Ishikawa (cell line): ENCODE data around the gene HSPB7.
A peak's percentile ranks its signal among the peaks of the same experiment; 100 is the strongest.

Source experiments
- CEBPB ChIP-seq: IDR thresholded peaks from 2 replicates; pipeline ENCODE4 v1.6.1; 2012
- CREB1 ChIP-seq: IDR thresholded peaks from 2 replicates; pipeline ENCODE4 v1.6.1; 2012; ENCODE audit warnings: low read depth
- EGR1 ChIP-seq: IDR thresholded peaks from 2 replicates; pipeline ENCODE4 v1.6.1; 2012
- EP300 ChIP-seq: IDR thresholded peaks from 2 replicates; pipeline ENCODE4 v1.6.1; 2012; ENCODE audit warnings: borderline replicate concordance
- FOXM1 ChIP-seq: IDR thresholded peaks from 2 replicates; pipeline ENCODE4 v1.6.1; 2012; ENCODE audit warnings: low read depth, borderline replicate concordance
- MAX ChIP-seq: IDR thresholded peaks from 2 replicates; pipeline ENCODE4 v1.6.1; 2012
- NFIC ChIP-seq: IDR thresholded peaks from 2 replicates; pipeline ENCODE4 v1.6.1; 2012
- RAD21 ChIP-seq: IDR thresholded peaks from 2 replicates; pipeline ENCODE4 v1.6.1; 2012; ENCODE audit warnings: low read depth
- REST ChIP-seq: IDR thresholded peaks from 2 replicates; pipeline ENCODE4 v1.6.1; 2012; ENCODE audit warnings: low read depth, mild to moderate bottlenecking
- TAF1 ChIP-seq: IDR thresholded peaks from 2 replicates; pipeline ENCODE4 v1.6.1; 2012; ENCODE audit warnings: low read depth, mild to moderate bottlenecking
- TCF12 ChIP-seq: IDR thresholded peaks from 2 replicates; pipeline ENCODE4 v1.6.1; 2012; ENCODE audit warnings: low read depth
- TEAD4 ChIP-seq: IDR thresholded peaks from 2 replicates; pipeline ENCODE4 v1.6.1; 2012
- USF1 ChIP-seq: IDR thresholded peaks from 2 replicates; pipeline ENCODE4 v1.6.1; 2012
- YY1 ChIP-seq: IDR thresholded peaks from 2 replicates; pipeline ENCODE4 v1.6.1; 2012; ENCODE audit warnings: low read depth
- ZBTB7A ChIP-seq: IDR thresholded peaks from 2 replicates; pipeline ENCODE4 v1.6.1; 2012; ENCODE audit warnings: low read depth

The HSPB7 gene

GRCh38 chr1:16055613-16056520 is 38.0 kb upstream of the HSPB7 start:
- TF ChIP-seq MAX (no peak), USF1 (no peak), TAF1 (no peak), ZBTB7A (peak; percentile 56; the same call in 1 of the 2 replicates), TCF12 (no peak), RAD21 (peak; percentile 85), CEBPB (no peak), REST (no peak)

GRCh38 chr1:16054598-16055540 is 37.0 kb upstream of the HSPB7 start:
- TF ChIP-seq EP300 (no peak), TAF1 (no peak), CEBPB (no peak), CREB1 (no peak), YY1 (no peak), RAD21 (no peak), REST (no peak), ZBTB7A (no peak), TEAD4 (no peak), MAX (no peak), FOXM1 (no peak), NFIC (no peak), TCF12 (no peak), USF1 (no peak), EGR1 (no peak)

GRCh38 chr1:16053781-16054502 is 36.1 kb upstream of the HSPB7 start:
- no peak for TF ChIP-seq EP300
- no peak for TF ChIP-seq MAX
- TF ChIP-seq EGR1, result no peak
- no peak for TF ChIP-seq NFIC
- TF ChIP-seq REST, result no peak
